ENCODE results near the gene RFPL4A. TPM values are rescaled to one million over a fixed set of nuclear protein-coding genes. Genes with fewer than 3 reads are reported as not detected.
"Not testable (repeated sequence)": the region's sequence is repeated elsewhere in the genome, so short reads cannot be mapped to it uniquely, and the experiment has no call there.

Gene RFPL4A
- total RNA-seq, 1 donor from 2014 or later: not detected

- H3K9me3 Mint-ChIP-seq: peaks cover 20% of the 10 kb centered on the region
- H3K36me3 Mint-ChIP-seq (ENCODE audit: low read depth): peaks cover 9% of the 10 kb centered on the region
- TF ChIP-seq CTCF (conservative IDR thresholded peaks at IDR 0.05): no peak
- DNase-seq (ENCODE audit: low read depth, low spot score): no peak
- H3K27ac Mint-ChIP-seq (ENCODE audit: unreplicated experiment): no peak overlapping the region
- no peaks in the 10 kb centered on the region for H3K4me1 Mint-ChIP-seq
- H3K27me3 Mint-ChIP-seq (ENCODE audit: low read depth): peaks cover 19% of the 10 kb centered on the region
- no peak overlapping the region for H3K4me3 Mint-ChIP-seq
Observed at GRCh38 chr19:55720214-55720746, 38.6 kb upstream of the RFPL4A start.

GRCh38 chr19:55720801-55721200, 38.1 kb upstream of the RFPL4A start:
- H3K27me3 Mint-ChIP-seq (ENCODE audit: low read depth): peaks cover 22% of the 10 kb centered on the region
- peaks cover 20% of the 10 kb centered on the region for H3K9me3 Mint-ChIP-seq
- no peak for TF ChIP-seq CTCF (conservative IDR thresholded peaks at IDR 0.05)
- no peak overlapping the region for H3K4me3 Mint-ChIP-seq
- no peak for DNase-seq (ENCODE audit: low read depth, low spot score)
- no peaks in the 10 kb centered on the region for H3K4me1 Mint-ChIP-seq
- H3K27ac Mint-ChIP-seq (ENCODE audit: unreplicated experiment): no peak overlapping the region
- H3K36me3 Mint-ChIP-seq (ENCODE audit: low read depth): peaks cover 9% of the 10 kb centered on the region

GRCh38 chr19:55723491-55723890, 35.4 kb upstream of the RFPL4A start:
- H3K27ac Mint-ChIP-seq (ENCODE audit: unreplicated experiment): no peak overlapping the region
- no peak for TF ChIP-seq CTCF (conservative IDR thresholded peaks at IDR 0.05)
- DNase-seq (ENCODE audit: low read depth, low spot score): no peak
- no peaks in the 10 kb centered on the region for H3K4me1 Mint-ChIP-seq
- no peak overlapping the region for H3K4me3 Mint-ChIP-seq
- H3K27me3 Mint-ChIP-seq (ENCODE audit: low read depth): peaks cover 22% of the 10 kb centered on the region
- peaks cover 18% of the 10 kb centered on the region for H3K9me3 Mint-ChIP-seq
- peaks cover 9% of the 10 kb centered on the region for H3K36me3 Mint-ChIP-seq (ENCODE audit: low read depth)

GRCh38 chr19:55730378-55730777, 28.5 kb upstream of the RFPL4A start:
- H3K36me3 Mint-ChIP-seq (ENCODE audit: low read depth); H3K4me1 Mint-ChIP-seq; H3K4me3 Mint-ChIP-seq; H3K9me3 Mint-ChIP-seq; H3K27ac Mint-ChIP-seq (ENCODE audit: unreplicated experiment); DNase-seq (ENCODE audit: low read depth, low spot score): not testable (repeated sequence)
- peaks cover 15% of the 10 kb centered on the region for H3K27me3 Mint-ChIP-seq (ENCODE audit: low read depth)

GRCh38 chr19:55738302-55738701, 20.6 kb upstream of the RFPL4A start, which contains the start of gene NLRP9:
Gene NLRP9, minus strand, starts transcription at chr19:55738402. Its CDS starts 28 bp downstream, at chr19:55738374.
- Mint-ChIP-seq H3K27ac (ENCODE audit: unreplicated experiment) (no peak within 1 kb of the TSS), H3K36me3 (ENCODE audit: low read depth) (no peaks in the 10 kb centered on the region), H3K4me3 (no peak within 1 kb of the TSS), H3K9me3 (peaks cover 10% of the 10 kb centered on the region), H3K27me3 (ENCODE audit: low read depth) (no peaks in the 10 kb centered on the region), H3K4me1 (no peaks in the 10 kb centered on the region)
- no peak for DNase-seq (ENCODE audit: low read depth, low spot score)
- TF ChIP-seq CTCF (conservative IDR thresholded peaks at IDR 0.05): no peak

- TF ChIP-seq CTCF (conservative IDR thresholded peaks at IDR 0.05): no peak
- Mint-ChIP-seq H3K27ac (ENCODE audit: unreplicated experiment) (no peak overlapping the region), H3K27me3 (ENCODE audit: low read depth) (no peaks in the 10 kb centered on the region), H3K4me3 (no peak overlapping the region), H3K9me3 (peaks cover 22% of the 10 kb centered on the region), H3K4me1 (no peaks in the 10 kb centered on the region), H3K36me3 (ENCODE audit: low read depth) (no peaks in the 10 kb centered on the region)
- DNase-seq (ENCODE audit: low read depth, low spot score): no peak
Observed at GRCh38 chr19:55750715-55751114, 8.2 kb upstream of the RFPL4A start.

All from neural crest cell (in vitro differentiated cells).